ENCODE measurements around the gene ZBTB34.

The ZBTB34 gene

DNA sequence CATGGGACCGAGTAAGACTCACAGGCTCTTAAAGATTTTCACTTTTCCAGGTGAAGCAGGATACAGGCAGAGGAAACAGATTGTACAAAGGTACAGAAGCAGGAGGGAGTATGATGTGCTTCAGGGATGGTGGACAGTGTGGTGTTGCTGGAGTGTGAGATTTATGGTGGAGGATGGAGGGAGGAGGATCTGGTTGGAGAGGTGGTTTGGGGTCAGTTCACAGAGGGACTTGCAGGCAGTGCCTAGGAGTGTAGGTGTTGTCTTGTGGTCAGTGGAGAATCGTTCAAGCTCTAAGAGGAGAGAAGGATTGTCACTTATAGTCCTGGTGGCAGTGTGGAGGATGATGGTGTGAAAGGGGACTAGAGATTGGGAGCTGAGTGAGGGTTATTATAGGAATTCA is 65.9 kb downstream of the ZBTB34 start:
- DNase-seq (ENCODE audit: low read depth) = no peak

DNA sequence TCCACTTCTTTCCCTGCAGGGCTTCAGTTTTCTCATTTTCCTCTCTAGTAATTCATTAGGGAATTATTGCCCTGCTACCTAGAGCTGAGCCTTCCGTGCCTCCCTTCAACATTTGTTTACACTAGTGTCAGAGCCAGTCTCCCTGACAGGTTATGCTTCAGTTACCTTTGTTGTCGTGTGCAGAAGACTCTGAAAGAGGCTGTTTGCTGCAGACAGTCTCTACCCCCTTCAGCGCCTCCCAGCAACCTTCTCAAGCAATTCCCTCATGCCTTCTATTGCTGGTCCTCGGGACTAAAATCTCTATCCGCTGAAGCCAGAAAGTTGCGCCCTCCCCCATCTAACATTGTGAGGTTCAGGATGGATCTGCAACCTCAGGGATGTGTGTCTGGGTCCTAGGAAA is 67.0 kb downstream of the ZBTB34 start:
- DNase-seq (ENCODE audit: low read depth) = no peak

DNA sequence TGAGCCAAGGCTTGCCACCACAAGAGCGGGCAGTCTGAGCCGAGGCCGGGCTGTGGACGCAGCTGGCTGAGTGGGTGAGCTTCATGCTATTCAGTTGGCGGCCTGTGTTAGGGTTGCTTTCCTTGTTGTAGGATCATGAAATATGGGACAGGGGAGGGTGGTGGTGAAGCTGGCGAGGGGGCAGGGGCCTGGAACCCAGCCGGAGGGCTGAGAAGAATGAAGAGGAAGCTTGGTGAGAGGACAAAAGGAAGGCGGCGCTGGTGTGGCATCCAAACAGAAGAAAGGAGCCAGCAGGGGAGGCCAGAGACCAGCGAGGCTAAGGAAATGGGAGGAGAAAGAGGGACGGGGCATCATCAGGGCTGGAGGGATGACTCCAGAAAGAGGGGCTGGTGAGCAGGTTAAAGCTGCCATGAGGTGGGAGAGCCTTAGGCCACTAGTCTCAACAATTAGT is 72.5 kb downstream of the ZBTB34 start:
- DNase-seq (ENCODE audit: low read depth) = no peak

DNA sequence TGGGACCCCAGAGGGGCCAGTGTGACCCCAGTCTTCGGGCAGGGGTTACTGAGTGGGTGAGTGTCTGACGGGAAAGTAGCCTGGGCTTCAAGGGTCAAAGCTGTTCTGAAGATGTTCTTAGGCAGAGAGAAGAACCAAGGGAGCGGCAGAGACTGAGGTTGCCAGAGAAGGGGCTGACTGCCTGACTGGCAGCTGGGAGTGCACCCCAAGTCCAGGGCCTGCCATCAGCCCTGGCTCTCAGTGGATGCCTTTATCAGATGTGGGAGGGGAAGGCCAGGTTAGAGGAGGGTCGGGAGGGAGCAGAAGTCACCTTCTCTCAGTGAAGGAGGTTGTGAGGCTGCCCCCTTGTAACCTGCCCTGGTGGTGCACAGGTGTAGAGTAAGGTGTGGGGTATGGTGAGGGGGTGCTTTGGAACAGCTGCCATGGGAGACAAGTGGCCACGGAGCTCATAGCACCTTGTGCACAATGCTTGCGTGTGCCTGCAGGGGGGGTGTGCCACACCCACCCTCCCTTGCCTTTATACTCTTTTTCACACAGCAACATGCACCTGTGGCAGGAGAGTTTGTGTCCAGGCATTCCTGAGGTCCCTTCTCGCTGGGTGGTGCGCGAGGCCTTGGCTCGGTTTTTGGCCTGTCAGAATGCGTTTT is 73.0 kb downstream of the ZBTB34 start:
- no peak for DNase-seq (ENCODE audit: low read depth)

- no peak for DNase-seq (ENCODE audit: low read depth)
Observed at GRCh38 chr9:126934441-126934840, 74.0 kb downstream of the ZBTB34 start.
